Stomach smooth muscle (tissue), 2 donors: ENCODE data around the gene ANKDD1B.
"Not testable (repeated sequence)": the region's sequence is repeated elsewhere in the genome, so short reads cannot be mapped to it uniquely, and the experiment has no call there.

ENCODE experiments used
- H3K27ac ChIP-seq: one replicate; pipeline ENCODE4 v1.7.0; 2013; ENCODE audit warnings: mild to moderate bottlenecking, low read length, inconsistent platforms
- H3K27me3 ChIP-seq, 2 donors: one replicate each; pipeline ENCODE4 v1.7.0; 2013; ENCODE audit warnings: low read length in 2 of 2; ENCODE audit not compliant: insufficient read depth in 2 of 2, control insufficient read depth in 1 of 2
- H3K36me3 ChIP-seq, 2 donors: one replicate each; pipeline ENCODE4 v1.7.0; 2013; ENCODE audit warnings: low read length in 2 of 2; ENCODE audit not compliant: control insufficient read depth in 2 of 2, insufficient read depth in 2 of 2
- H3K4me1 ChIP-seq: one replicate; pipeline ENCODE4 v1.7.0; 2013; ENCODE audit warnings: low read length; ENCODE audit not compliant: control insufficient read depth, insufficient read depth
- H3K4me3 ChIP-seq, 2 donors: one replicate each; pipeline ENCODE4 v1.7.0; 2013; ENCODE audit warnings: low read length in 2 of 2
- H3K9ac ChIP-seq, 2 donors: one replicate each; pipeline ENCODE4 v1.7.0; 2013; ENCODE audit warnings: low read length in 2 of 2, mild to moderate bottlenecking in 1 of 2
- H3K9me3 ChIP-seq, 2 donors: one replicate each; pipeline ENCODE4 v1.7.0; 2013; ENCODE audit warnings: low read length in 2 of 2; ENCODE audit not compliant: control insufficient read depth in 2 of 2
- donor health status: healthy.
- donor health status: Pancreatic carcinoma.

Gene ANKDD1B

GRCh38 chr5:75672616-75673015 lies 61.4 kb downstream of the ANKDD1B start:
- Histone ChIP-seq H3K9ac (no peak overlapping the region), H3K4me3 (no peak overlapping the region), H3K4me1 (no peaks in the 10 kb centered on the region), H3K36me3 (peaks cover 0 to 4% of the 10 kb centered on the region in 2 donors), H3K27ac (no peak overlapping the region), H3K9me3 (no peaks in the 10 kb centered on the region), H3K27me3 (no peaks in the 10 kb centered on the region)

DNA sequence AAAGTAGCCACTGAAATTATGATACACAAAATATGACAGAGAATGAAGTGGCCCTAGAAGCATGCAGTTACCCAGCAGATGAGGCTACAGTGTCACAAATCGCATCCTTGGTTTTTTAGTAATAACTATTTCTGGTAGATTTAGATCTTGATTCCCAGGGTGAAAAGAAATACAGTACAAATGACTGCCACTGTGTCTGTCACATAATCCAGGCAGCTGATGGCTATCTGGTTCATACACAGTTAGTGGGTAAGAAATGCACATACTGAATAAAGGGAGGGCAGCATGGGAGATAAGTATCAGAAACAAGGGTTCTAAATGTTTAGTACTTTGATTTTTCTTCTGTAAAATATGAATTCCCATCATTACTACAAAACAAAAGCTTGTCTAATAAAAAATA lies 64.5 kb downstream of the ANKDD1B start:
- Histone ChIP-seq H3K4me1 (no peaks in the 10 kb centered on the region), H3K27ac (no peak overlapping the region), H3K27me3 (no peaks in the 10 kb centered on the region), H3K9ac (no peak overlapping the region), H3K36me3 (peaks cover 0 to 4% of the 10 kb centered on the region in 2 donors), H3K9me3 (no peaks in the 10 kb centered on the region), H3K4me3 (no peak overlapping the region)

GRCh38 chr5:75677607-75678006 lies 66.4 kb downstream of the ANKDD1B start:
- no peak overlapping the region for H3K4me3 ChIP-seq
- no peaks in the 10 kb centered on the region for H3K27me3 ChIP-seq
- H3K9me3 ChIP-seq, result no peaks in the 10 kb centered on the region
- no peak overlapping the region for H3K27ac ChIP-seq
- H3K4me1 ChIP-seq, result no peaks in the 10 kb centered on the region
- no peak overlapping the region for H3K9ac ChIP-seq
- peaks cover 0 to 4% of the 10 kb centered on the region in 2 donors for H3K36me3 ChIP-seq

GRCh38 chr5:75678155-75678554 lies 66.9 kb downstream of the ANKDD1B start:
- no peaks in the 10 kb centered on the region for H3K9me3 ChIP-seq
- no peak overlapping the region for H3K4me3 ChIP-seq
- H3K36me3 ChIP-seq, result peaks cover 0 to 4% of the 10 kb centered on the region in 2 donors
- H3K4me1 ChIP-seq, result no peaks in the 10 kb centered on the region
- H3K27me3 ChIP-seq, result no peaks in the 10 kb centered on the region
- no peak overlapping the region for H3K9ac ChIP-seq
- H3K27ac ChIP-seq, result no peak overlapping the region

DNA sequence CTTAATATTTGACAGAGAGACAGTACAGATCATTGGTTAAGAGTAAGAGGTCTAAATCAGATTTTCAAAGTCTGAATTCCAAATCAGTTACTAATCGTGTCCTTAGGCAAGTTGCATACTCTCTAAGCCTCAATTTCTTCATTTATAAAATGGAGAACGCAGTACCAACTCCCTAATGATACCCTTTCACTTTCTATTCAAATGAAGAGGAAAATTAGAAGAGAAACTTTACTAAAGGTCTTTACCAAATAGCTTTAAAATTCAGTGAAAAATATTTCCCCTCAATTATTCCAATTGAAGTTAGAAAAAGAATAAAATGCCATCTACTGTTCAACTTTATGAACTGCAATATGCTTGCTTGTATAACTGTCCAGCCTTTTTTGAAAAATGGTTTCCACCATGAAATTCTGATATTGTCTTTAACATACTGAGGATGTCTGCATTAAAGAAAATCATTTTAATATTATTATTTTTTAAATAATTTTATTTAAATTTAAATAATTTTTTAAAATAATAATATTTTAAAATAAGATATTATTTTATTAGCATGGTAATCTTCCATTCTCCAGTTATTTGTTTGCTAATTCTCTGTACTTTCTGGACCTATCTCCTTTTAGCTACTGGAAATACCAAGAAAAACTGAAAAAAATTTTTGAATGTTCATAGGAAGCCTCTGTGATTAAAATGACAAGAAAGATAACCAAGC lies 70.0 kb downstream of the ANKDD1B start:
- H3K4me1 ChIP-seq, result no peaks in the 10 kb centered on the region
- peaks cover 0 to 2% of the 10 kb centered on the region in 2 donors for H3K36me3 ChIP-seq
- no peaks in the 10 kb centered on the region for H3K9me3 ChIP-seq
- H3K27me3 ChIP-seq, result no peaks in the 10 kb centered on the region
- peak overlapping the region; percentile 43 for H3K27ac ChIP-seq
- peak overlapping the region in 1 of 2 donors; percentile 42 for H3K4me3 ChIP-seq
- H3K9ac ChIP-seq, result peak overlapping the region in 1 of 2 donors; percentile 36

GRCh38 chr5:75685141-75685540 lies 73.9 kb downstream of the ANKDD1B start:
- Histone ChIP-seq H3K9me3 (no peaks in the 10 kb centered on the region), H3K9ac (no peak overlapping the region), H3K36me3 (peaks cover 2 to 6% of the 10 kb centered on the region in 2 donors), H3K27me3 (no peaks in the 10 kb centered on the region), H3K4me3 (no peak overlapping the region), H3K4me1 (no peaks in the 10 kb centered on the region), H3K27ac (no peak overlapping the region)

GRCh38 chr5:75686480-75686879 lies 75.2 kb downstream of the ANKDD1B start:
- peaks cover 2 to 6% of the 10 kb centered on the region in 2 donors for H3K36me3 ChIP-seq
- no peak overlapping the region for H3K9ac ChIP-seq
- no peak overlapping the region for H3K4me3 ChIP-seq
- H3K27me3 ChIP-seq, result no peaks in the 10 kb centered on the region
- no peak overlapping the region for H3K27ac ChIP-seq
- no peaks in the 10 kb centered on the region for H3K4me1 ChIP-seq
- H3K9me3 ChIP-seq, result no peaks in the 10 kb centered on the region

DNA sequence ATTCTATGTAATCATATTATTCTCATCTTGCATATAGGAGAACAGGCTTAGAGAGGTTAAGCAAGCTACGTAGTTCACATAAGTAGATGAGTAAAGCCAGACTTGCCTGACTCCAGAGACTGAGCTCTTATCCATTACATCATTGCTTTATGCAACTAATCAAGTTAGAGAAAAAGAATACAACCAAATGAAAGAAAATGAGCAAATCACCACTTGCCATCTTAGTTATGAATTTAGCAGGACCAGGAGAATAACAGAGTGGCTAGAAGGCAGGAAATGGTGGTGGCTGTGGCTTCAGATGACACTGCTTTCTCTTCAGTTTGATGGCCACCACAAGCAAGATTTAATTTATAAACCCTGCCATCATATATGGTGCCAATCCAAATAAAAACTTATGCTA lies 79.4 kb downstream of the ANKDD1B start:
- H3K27me3 ChIP-seq, result no peaks in the 10 kb centered on the region
- no peaks in the 10 kb centered on the region for H3K9me3 ChIP-seq
- no peak overlapping the region for H3K9ac ChIP-seq
- no peak overlapping the region for H3K27ac ChIP-seq
- no peaks in the 10 kb centered on the region for H3K4me1 ChIP-seq
- no peak overlapping the region for H3K4me3 ChIP-seq
- H3K36me3 ChIP-seq, result peaks cover 6% of the 10 kb centered on the region in 2 donors

GRCh38 chr5:75694781-75695180 lies 83.5 kb downstream of the ANKDD1B start:
- H3K36me3 ChIP-seq, result peaks cover 0 to 6% of the 10 kb centered on the region in 2 donors
- H3K4me3 ChIP-seq, result no peak overlapping the region
- no peaks in the 10 kb centered on the region for H3K9me3 ChIP-seq
- H3K27me3 ChIP-seq, result no peaks in the 10 kb centered on the region
- no peak overlapping the region for H3K9ac ChIP-seq
- H3K4me1 ChIP-seq, result no peaks in the 10 kb centered on the region
- no peak overlapping the region for H3K27ac ChIP-seq

DNA sequence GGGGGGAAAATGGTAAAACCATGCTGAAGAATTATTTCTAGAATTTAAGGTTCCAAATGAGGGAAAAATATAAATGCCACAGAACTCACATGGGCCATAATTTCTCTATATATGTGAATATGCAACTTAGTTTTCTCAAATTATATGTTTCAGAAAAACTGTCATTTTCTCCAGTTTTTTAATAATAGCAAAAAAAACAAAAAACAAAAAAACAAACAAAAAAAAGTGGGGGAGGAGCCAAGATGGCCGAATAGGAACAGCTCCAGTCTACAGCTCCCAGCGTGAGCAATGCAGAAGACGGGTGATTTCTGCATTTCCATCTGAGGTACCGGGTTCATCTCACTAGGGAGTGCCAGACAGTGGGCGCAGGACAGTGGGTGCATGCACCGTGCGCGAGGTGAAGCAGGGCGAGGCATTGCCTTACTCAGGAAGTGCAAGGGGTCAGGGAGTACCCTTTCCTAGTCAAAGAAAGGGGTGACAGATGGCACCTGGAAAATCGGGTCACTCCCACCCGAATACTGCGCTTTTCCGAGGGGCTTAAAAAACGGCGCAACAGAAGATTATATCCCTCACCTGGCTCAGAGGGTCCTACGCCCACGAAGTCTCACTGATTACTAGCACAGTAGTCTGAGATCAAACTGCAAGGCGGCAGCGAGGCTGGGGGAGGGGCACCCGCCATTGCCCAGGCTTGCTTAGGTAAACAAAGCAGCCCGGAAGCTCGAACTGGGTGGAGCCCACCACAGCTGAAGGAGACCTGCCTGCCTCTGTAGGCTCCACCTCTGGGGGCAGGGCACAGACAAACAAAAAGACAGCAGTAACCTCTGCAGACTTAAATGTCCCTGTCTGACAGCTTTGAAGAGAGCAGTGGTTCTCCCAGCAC lies 84.5 kb downstream of the ANKDD1B start:
- H3K27ac ChIP-seq, H3K9ac ChIP-seq, H3K27me3 ChIP-seq, H3K36me3 ChIP-seq, H3K4me1 ChIP-seq, H3K4me3 ChIP-seq, H3K9me3 ChIP-seq: not testable (repeated sequence)

- Histone ChIP-seq H3K4me1 (no peaks in the 10 kb centered on the region), H3K4me3 (no peak overlapping the region), H3K9ac (no peak overlapping the region), H3K27ac (no peak overlapping the region), H3K27me3 (no peaks in the 10 kb centered on the region), H3K9me3 (no peaks in the 10 kb centered on the region), H3K36me3 (peaks cover 3 to 15% of the 10 kb centered on the region in 2 donors)
Measured at GRCh38 chr5:75701856-75702255, 90.6 kb downstream of the ANKDD1B start.
